Thyroid gland (tissue), 4 donors: Measurements from ENCODE around the gene PVALB. TPM values are rescaled to one million over a fixed set of nuclear protein-coding genes. Genes with fewer than 3 reads are reported as not detected.

ENCODE experiments used
- DNase-seq, 2 donors: peaks; one replicate each; pipeline ENCODE4 v3.0.0-alpha.2; 2019
- H3K27ac ChIP-seq, 3 donors: fragments of 200-600 bp; sonication (generic); 1 replicate in 2 of 3; 2 replicates in 1 of 3; pipeline ENCODE4 v1.5.1; 2016 to 2019; ENCODE audit warnings: mild to moderate bottlenecking in 1 of 3, moderate library complexity in 1 of 3
- H3K27me3 ChIP-seq: fragments of 200-600 bp; sonication (generic); one replicate; pipeline ENCODE4 v1.5.1; 2019
- H3K36me3 ChIP-seq, 2 donors: fragments of 200-600 bp; sonication (generic); one replicate each; pipeline ENCODE4 v1.5.1; 2016 to 2019
- H3K4me1 ChIP-seq, 2 donors: fragments of 200-600 bp; sonication (generic); one replicate each; pipeline ENCODE4 v1.5.1; 2017 to 2019
- H3K4me3 ChIP-seq, 3 donors: fragments of 200-600 bp; sonication (generic); replicated peaks in 1 of 3; 1 replicate in 2 of 3; 2 replicates in 1 of 3; pipeline ENCODE4 v1.5.1; 2016; ENCODE audit warnings: mild to moderate bottlenecking in 1 of 3
- H3K9me3 ChIP-seq: fragments of 200-600 bp; sonication (generic); one replicate; pipeline ENCODE4 v1.5.1; 2017
- CTCF ChIP-seq, 6 experiments: fragments of 200-600 bp in 3 of 6; fragments of 450-650 bp in 3 of 6; sonication (generic) in 3 of 6; IDR thresholded peaks; one replicate each; pipeline ENCODE4 v1.5.1; 2016 to 2019; ENCODE audit warnings: antibody characterized with exemption in 6 of 6, mild to moderate bottlenecking in 2 of 6, inconsistent platforms in 1 of 6, moderate library complexity in 1 of 6
- POLR2A ChIP-seq, 2 donors: fragments of 450-650 bp; IDR thresholded peaks; one replicate each; pipeline ENCODE4 v1.6.1; 2017; ENCODE audit warnings: antibody characterized with exemption in 2 of 2, mild to moderate bottlenecking in 2 of 2, moderate library complexity in 1 of 2
- WGBS, 2 donors: methylation state at CpG; one replicate each; pipeline ENCODE4 v1.1.5; 2017; 5-methylcytosine and 5-hydroxymethylcytosine counted together
- intact Hi-C: fragments of 100-400 bp; cut with DNase I; formaldehyde crosslinking; loops from one replicate; pipeline ENCODE4 v1.15.1; 2023
- total RNA-seq, 4 donors: library from RNA; depleted of rRNA; stranded (reverse); fragments of >200 nt; gene quantifications; one replicate each; pipeline ENCODE4 v1.2.3, GENCODE V29; 2016

The PVALB gene
- total RNA-seq, 4 donors from 2014 or later = not detected

- H3K27me3 ChIP-seq = no peaks in the 10 kb centered on the region
- DNase-seq = no peak
- no peak for TF ChIP-seq POLR2A (IDR thresholded peaks at IDR 0.05)
- H3K27ac ChIP-seq = no peak overlapping the region
- H3K9me3 ChIP-seq = no peaks in the 10 kb centered on the region
- intact Hi-C loops = loop anchor here (10.0 kb wide), 2 partner anchors 243 to 267 kb away; partner anchors contain the start of gene KCTD17
- H3K4me1 ChIP-seq = no peaks in the 10 kb centered on the region
- WGBS, 2 donors = 29 to 43% methylated on average over 17 of the region's 17 CpGs
- no peak overlapping the region for H3K4me3 ChIP-seq
- no peaks in the 10 kb centered on the region for H3K36me3 ChIP-seq
Observed at GRCh38 chr22:36787204-36787988, 29.4 kb downstream of the PVALB start.

GRCh38 chr22:36783743-36784142, 33.1 kb downstream of the PVALB start:
- no peaks in the 10 kb centered on the region for H3K4me1 ChIP-seq
- intact Hi-C loops = loop anchor here (2.0 to 10.0 kb wide), 4 partner anchors 77 to 271 kb away; partner anchors contain the start of genes KCTD17 and NCF4
- DNase-seq = no peak
- no peaks in the 10 kb centered on the region for H3K36me3 ChIP-seq
- no peaks in the 10 kb centered on the region for H3K9me3 ChIP-seq
- 68 to 95% methylated on average over 2 of the region's 2 CpGs for WGBS, 2 donors
- H3K27me3 ChIP-seq = no peaks in the 10 kb centered on the region
- TF ChIP-seq POLR2A (IDR thresholded peaks at IDR 0.05) (no peak), CTCF (IDR thresholded peaks at IDR 0.05) (no peak)
- H3K27ac ChIP-seq = no peak overlapping the region
- no peak overlapping the region for H3K4me3 ChIP-seq

- TF ChIP-seq CTCF (IDR thresholded peaks at IDR 0.05) (peak; percentile 75 to 92 (median 86)), POLR2A (IDR thresholded peaks at IDR 0.05) (no peak)
- intact Hi-C loops = loop anchor here (2.0 to 10.0 kb wide), 4 partner anchors 79 to 273 kb away; partner anchors contain the start of genes KCTD17 and NCF4
- H3K27me3 ChIP-seq = no peaks in the 10 kb centered on the region
- no peaks in the 10 kb centered on the region for H3K9me3 ChIP-seq
- DNase-seq = peak; percentile 70 to 77
- no peaks in the 10 kb centered on the region for H3K36me3 ChIP-seq
- no peaks in the 10 kb centered on the region for H3K4me1 ChIP-seq
- 17 to 20% methylated on average over 27 to 33 of the region's 33 CpGs for WGBS, 2 donors
- no peak overlapping the region for H3K4me3 ChIP-seq
- H3K27ac ChIP-seq = no peak overlapping the region
Observed at GRCh38 chr22:36781656-36782627, 34.9 kb downstream of the PVALB start.

GRCh38 chr22:36778020-36778419, 38.8 kb downstream of the PVALB start:
- no peaks in the 10 kb centered on the region for H3K9me3 ChIP-seq
- peaks cover 12 to 19% of the 10 kb centered on the region in 2 donors for H3K4me1 ChIP-seq
- H3K27me3 ChIP-seq = no peaks in the 10 kb centered on the region
- no peak for TF ChIP-seq CTCF (IDR thresholded peaks at IDR 0.05)
- no peak for TF ChIP-seq POLR2A (IDR thresholded peaks at IDR 0.05)
- no peak for DNase-seq
- intact Hi-C loops = no loop called here
- H3K27ac ChIP-seq = no peak overlapping the region
- H3K4me3 ChIP-seq = no peak overlapping the region
- H3K36me3 ChIP-seq = no peaks in the 10 kb centered on the region

GRCh38 chr22:36776722-36777121, 40.1 kb downstream of the PVALB start:
- WGBS, 2 donors = 67 to 73% methylated on average over 12 of the region's 12 CpGs
- H3K4me1 ChIP-seq = peaks cover 20 to 32% of the 10 kb centered on the region in 2 donors
- H3K4me3 ChIP-seq = peak overlapping the region in 1 of 3 donors; percentile 4
- no peaks in the 10 kb centered on the region for H3K9me3 ChIP-seq
- intact Hi-C loops = no loop called here
- H3K27ac ChIP-seq = peak overlapping the region in 2 of 3 donors; percentile 19 to 55
- H3K27me3 ChIP-seq = no peaks in the 10 kb centered on the region
- DNase-seq = no peak
- H3K36me3 ChIP-seq = no peaks in the 10 kb centered on the region
- TF ChIP-seq POLR2A (IDR thresholded peaks at IDR 0.05) (no peak), CTCF (IDR thresholded peaks at IDR 0.05) (no peak)
